Activated naive CD4-positive, alpha-beta T cell treated with anti-CD3 and anti-CD28 coated beads, Interleukin-2, amount 10 ng/mL, durations not matched to agents 7 days and 5 days (primary cell): Measurements from ENCODE around the gene IZUMO1R.
"Not testable (repeated sequence)": the region's sequence is repeated elsewhere in the genome, so short reads cannot be mapped to it uniquely, and the experiment has no call there.

Source experiments
- CTCF ChIA-PET: fragments of 350-600 bp; sonication (Branson Sonifier 250); formaldehyde crosslinking; loops from one replicate; lab custom pipeline; 2021; ENCODE audit warnings: antibody characterized with exemption; lab: Charles Lee
- DNase-seq: peaks from one replicate; pipeline ENCODE4 v3.0.0-alpha.2; 2020
- H3K27ac Mint-ChIP-seq: one replicate; pipeline ENCODE4 v1.8.0; 2021; ENCODE audit warnings: mild to moderate bottlenecking, moderate library complexity, mixed read lengths
- H3K27me3 Mint-ChIP-seq: one replicate; pipeline ENCODE4 v1.8.0; 2021; ENCODE audit warnings: mild to moderate bottlenecking, mixed read lengths
- H3K36me3 Mint-ChIP-seq: one replicate; pipeline ENCODE4 v1.8.0; 2021; ENCODE audit warnings: mixed read lengths
- H3K4me1 Mint-ChIP-seq: one replicate; pipeline ENCODE4 v1.8.0; 2021; ENCODE audit warnings: mixed read lengths
- H3K4me3 Mint-ChIP-seq: one replicate; pipeline ENCODE4 v1.8.0; 2021; ENCODE audit warnings: mild to moderate bottlenecking, moderate library complexity, mixed read lengths
- H3K9me3 Mint-ChIP-seq: one replicate; pipeline ENCODE4 v1.8.0; 2021; ENCODE audit warnings: mixed read lengths

The IZUMO1R gene

GRCh38 chr11:94342250-94342649 lies 37.9 kb downstream of the IZUMO1R start:
- CTCF ChIA-PET: interaction anchor here (0.6 kb wide), 1 partner anchor 8 kb away, joined by 3 read pairs; no protein-coding TSS in a partner anchor
- Mint-ChIP-seq H3K27ac (no peak overlapping the region), H3K27me3 (no peaks in the 10 kb centered on the region), H3K9me3 (no peaks in the 10 kb centered on the region), H3K36me3 (no peaks in the 10 kb centered on the region), H3K4me1 (no peaks in the 10 kb centered on the region), H3K4me3 (no peak overlapping the region)
- no peak for DNase-seq

- Mint-ChIP-seq H3K4me1 (no peaks in the 10 kb centered on the region), H3K36me3 (no peaks in the 10 kb centered on the region), H3K9me3 (no peaks in the 10 kb centered on the region), H3K27ac (no peak overlapping the region), H3K4me3 (no peak overlapping the region), H3K27me3 (no peaks in the 10 kb centered on the region)
- CTCF ChIA-PET: no interaction called here
- DNase-seq: no peak
Measured at GRCh38 chr11:94343495-94343894, 39.1 kb downstream of the IZUMO1R start.

- DNase-seq, H3K36me3 Mint-ChIP-seq, H3K9me3 Mint-ChIP-seq, H3K4me3 Mint-ChIP-seq, H3K27me3 Mint-ChIP-seq, H3K27ac Mint-ChIP-seq, H3K4me1 Mint-ChIP-seq, CTCF ChIA-PET: not testable (repeated sequence)
Measured at GRCh38 chr11:94346311-94346710, 41.9 kb downstream of the IZUMO1R start.

- CTCF ChIA-PET, H3K27me3 Mint-ChIP-seq, H3K4me1 Mint-ChIP-seq, H3K27ac Mint-ChIP-seq, DNase-seq, H3K36me3 Mint-ChIP-seq, H3K9me3 Mint-ChIP-seq, H3K4me3 Mint-ChIP-seq: not testable (repeated sequence)
Measured at GRCh38 chr11:94350850-94351563, 46.6 kb downstream of the IZUMO1R start.
